Measurements from ENCODE around the gene HLA-F.

Gene HLA-F

DNA sequence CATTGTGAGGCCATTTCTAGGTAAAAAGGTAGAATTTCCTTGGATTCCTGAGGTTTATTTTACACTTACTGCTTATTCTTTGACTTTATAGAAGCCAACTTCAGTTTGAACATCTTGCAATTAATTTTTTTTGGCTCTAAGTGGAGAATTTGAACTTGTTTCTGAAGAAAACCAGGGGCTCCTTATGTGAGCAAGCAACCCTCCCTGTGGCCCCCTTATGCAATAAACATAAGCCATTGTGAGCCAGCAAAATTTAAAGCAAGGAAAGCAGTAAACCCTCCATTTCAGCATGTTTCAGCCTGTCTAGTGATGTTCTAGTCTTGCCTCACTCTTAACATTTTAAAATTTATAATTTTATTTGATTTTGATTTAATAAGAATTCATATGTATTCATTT is 5.6 kb downstream of the HLA-F start:
- no peak for TF ChIP-seq ZNF274 (IDR thresholded peaks at IDR 0.05; ENCODE audit: low read depth, low read length)
- no peak overlapping the region for H3K4me3 ChIP-seq (ENCODE audit: low read length)

- no peak overlapping the region for H3K4me3 ChIP-seq (ENCODE audit: low read length)
- TF ChIP-seq ZNF274 (IDR thresholded peaks at IDR 0.05; ENCODE audit: low read depth, low read length), result no peak
Observed at GRCh38 chr6:29729774-29730328, 6.6 kb downstream of the HLA-F start.

GRCh38 chr6:29730575-29731126 is 7.4 kb downstream of the HLA-F start:
- H3K4me3 ChIP-seq (ENCODE audit: low read length), result no peak overlapping the region
- TF ChIP-seq ZNF274 (IDR thresholded peaks at IDR 0.05; ENCODE audit: low read depth, low read length), result no peak

GRCh38 chr6:29731281-29731680 is 8.0 kb downstream of the HLA-F start:
- H3K4me3 ChIP-seq (ENCODE audit: low read length), result no peak overlapping the region
- no peak for TF ChIP-seq ZNF274 (IDR thresholded peaks at IDR 0.05; ENCODE audit: low read depth, low read length)

GRCh38 chr6:29733057-29733456 is 9.8 kb downstream of the HLA-F start:
- no peak overlapping the region for H3K4me3 ChIP-seq (ENCODE audit: low read length)
- TF ChIP-seq ZNF274 (IDR thresholded peaks at IDR 0.05; ENCODE audit: low read depth, low read length), result no peak

DNA sequence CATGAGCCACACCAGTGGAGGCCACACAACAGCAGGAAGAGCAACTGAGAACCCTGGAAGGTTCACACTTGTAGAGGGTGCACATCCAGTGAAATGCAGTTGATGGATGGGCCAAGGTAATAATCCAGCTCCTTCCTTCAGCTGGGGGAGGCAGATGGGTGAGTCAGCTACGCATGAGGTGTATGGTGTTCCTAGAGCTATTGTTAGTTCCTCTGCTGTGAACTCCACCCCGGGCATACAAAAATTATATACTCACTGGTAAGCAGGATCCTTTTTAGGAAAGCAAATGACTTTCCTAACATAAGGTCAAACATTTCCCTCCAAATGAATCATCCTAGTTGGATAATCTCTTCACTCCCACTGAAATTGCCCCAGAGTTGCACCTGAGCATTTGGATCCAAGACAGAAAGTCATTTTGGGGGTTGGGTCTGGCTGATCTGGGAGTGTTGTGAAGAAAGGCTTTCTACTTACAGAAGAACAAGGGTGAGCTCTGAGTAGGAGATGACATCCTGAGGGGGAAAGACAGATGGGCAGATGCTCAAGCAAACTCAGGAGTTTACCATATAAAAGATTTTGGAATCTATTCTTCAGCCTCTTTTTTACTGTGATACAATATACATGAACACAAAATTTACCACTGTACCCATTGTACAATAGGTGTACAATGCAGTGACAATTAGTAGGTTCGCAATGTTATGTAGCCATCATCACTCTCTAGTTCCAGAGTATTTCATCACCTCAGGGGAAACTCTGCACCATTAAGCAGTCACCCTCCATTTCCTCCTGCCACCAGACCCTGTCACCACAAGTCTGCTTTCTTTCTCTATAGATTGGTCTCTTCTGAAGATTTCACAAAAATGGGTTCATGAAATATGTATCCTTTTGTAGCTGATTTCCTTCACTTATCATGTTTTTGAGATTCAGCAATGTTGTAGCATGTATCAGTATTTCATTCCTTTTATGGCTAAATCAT is 11.1 kb downstream of the HLA-F start:
- TF ChIP-seq ZNF274 (IDR thresholded peaks at IDR 0.05; ENCODE audit: low read depth, low read length), result no peak
- H3K4me3 ChIP-seq (ENCODE audit: low read length), result no peak overlapping the region

DNA sequence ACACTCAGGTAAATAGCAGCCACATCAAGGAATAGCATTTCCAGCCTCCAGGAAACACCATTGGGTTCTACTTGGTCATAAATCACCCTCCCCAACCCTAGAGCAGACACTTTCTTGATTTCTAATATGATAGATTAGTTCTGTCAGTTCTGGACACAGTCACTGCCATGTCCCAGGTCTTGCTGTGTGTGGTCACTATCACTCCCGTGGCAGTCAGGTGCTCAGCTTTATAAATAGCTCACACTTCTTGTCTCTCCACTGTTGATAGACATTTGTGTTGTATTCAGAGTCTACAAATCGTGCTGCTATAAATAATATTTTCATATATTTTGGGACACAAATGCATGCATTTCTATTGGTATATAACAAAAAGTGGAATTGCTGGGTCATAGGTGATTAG is 13.3 kb downstream of the HLA-F start:
- no peak overlapping the region for H3K4me3 ChIP-seq (ENCODE audit: low read length)
- no peak for TF ChIP-seq ZNF274 (IDR thresholded peaks at IDR 0.05; ENCODE audit: low read depth, low read length)

DNA sequence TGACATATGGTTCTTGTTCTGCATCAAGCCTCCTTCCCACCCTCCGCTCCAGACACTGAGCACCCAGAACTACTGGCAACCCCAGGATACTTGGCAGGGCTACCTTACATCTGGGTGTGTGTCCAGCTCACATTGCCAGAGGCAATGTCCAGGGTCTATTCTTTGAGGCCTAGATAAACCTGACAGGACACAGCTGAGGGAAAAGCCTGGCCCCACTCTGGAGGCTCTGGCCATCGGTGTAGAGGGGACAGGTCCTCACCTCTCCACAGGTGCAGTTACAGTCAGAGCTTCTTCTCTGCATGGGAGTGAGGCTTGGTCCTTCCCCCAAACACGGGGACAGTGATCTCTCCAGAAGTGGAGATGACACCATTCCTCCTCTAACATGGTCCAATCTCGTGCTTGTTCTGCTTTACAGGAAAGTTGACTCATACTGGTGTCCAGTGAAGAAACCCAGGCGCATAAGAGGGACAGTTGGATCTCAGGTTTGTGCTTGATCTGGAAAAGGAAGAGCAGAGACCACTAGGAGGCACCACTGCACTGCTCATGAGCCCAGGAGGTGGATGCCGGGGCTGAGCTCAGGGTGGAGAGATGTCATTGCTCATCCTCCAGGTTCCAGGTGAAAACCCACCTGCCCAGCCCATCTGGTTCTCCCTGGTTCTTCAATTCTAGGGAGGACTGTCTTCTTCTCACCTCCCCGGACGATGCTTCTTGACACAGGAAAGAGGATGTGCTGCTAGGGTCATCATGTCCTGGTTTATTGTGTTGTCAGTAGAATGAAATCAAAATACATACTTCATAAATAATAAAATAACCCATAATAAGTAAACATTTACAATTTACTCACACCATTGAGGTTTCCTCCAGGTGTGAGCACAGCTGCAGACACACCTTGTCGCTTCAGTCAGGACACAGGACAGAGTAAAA is 14.7 kb downstream of the HLA-F start:
- no peak for TF ChIP-seq ZNF274 (IDR thresholded peaks at IDR 0.05; ENCODE audit: low read depth, low read length)
- H3K4me3 ChIP-seq (ENCODE audit: low read length), result no peak overlapping the region

DNA sequence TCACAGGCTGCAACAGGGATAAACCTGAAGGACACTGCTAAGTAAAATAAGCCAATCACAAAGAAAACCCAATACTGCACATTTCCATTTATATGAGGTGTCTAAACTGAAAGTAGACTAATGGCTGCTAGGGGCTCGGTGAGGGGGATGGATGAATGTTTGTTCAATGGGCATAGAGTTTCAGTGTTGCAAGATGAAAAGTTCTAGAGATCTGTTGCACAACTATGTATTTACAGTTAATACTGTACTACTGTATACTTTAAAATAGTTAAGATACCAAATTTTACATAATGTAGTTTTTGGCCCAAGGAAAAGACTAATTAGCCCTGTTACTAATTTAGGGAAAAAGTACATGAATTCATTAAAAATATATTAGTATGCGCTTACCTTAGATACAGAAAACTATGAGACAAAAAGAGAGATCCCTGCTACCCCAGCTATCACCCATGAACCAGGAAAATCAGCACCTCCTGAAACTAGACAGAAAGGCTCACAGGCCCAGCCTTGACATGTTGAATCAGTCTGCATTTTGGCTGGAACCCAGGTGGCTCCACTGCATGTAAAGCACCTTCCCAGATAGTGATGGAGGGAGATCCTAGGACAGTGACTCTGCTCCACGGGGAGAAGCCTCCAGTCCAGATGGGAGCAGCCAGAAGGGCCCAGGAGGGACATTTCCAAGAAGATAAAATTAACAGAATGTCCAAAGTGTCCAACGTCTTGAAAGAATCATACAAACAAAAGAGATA is 16.1 kb downstream of the HLA-F start:
- H3K4me3 ChIP-seq (ENCODE audit: low read length), result no peak overlapping the region
- TF ChIP-seq ZNF274 (IDR thresholded peaks at IDR 0.05; ENCODE audit: low read depth, low read length), result no peak

GRCh38 chr6:29739882-29740261 is 16.6 kb downstream of the HLA-F start:
- TF ChIP-seq ZNF274 (IDR thresholded peaks at IDR 0.05; ENCODE audit: low read depth, low read length), result no peak
- no peak overlapping the region for H3K4me3 ChIP-seq (ENCODE audit: low read length)

GRCh38 chr6:29741592-29741991 is 18.4 kb downstream of the HLA-F start:
- no peak overlapping the region for H3K4me3 ChIP-seq (ENCODE audit: low read length)
- TF ChIP-seq ZNF274 (IDR thresholded peaks at IDR 0.05; ENCODE audit: low read depth, low read length), result no peak

- TF ChIP-seq ZNF274 (IDR thresholded peaks at IDR 0.05; ENCODE audit: low read depth, low read length), result no peak
- H3K4me3 ChIP-seq (ENCODE audit: low read length), result no peak overlapping the region
Observed at GRCh38 chr6:29742127-29742526, 18.9 kb downstream of the HLA-F start.

GRCh38 chr6:29743025-29743424 is 19.8 kb downstream of the HLA-F start:
- TF ChIP-seq ZNF274 (IDR thresholded peaks at IDR 0.05; ENCODE audit: low read depth, low read length), result no peak
- H3K4me3 ChIP-seq (ENCODE audit: low read length), result no peak overlapping the region
